Sigmoid colon (tissue), 4 donors: Measurements from ENCODE around the gene EBPL.

Experiments
- EP300 ChIP-seq, 4 donors: sonication (generic); formaldehyde crosslinking; IDR thresholded peaks; one replicate each; pipeline ENCODE4 v1.6.1; 2017; ENCODE audit warnings: antibody characterized with exemption in 4 of 4
- POLR2A ChIP-seq, 2 donors: fragments of 450-650 bp; IDR thresholded peaks; one replicate each; pipeline ENCODE4 v1.6.1; 2016; ENCODE audit warnings: antibody characterized with exemption in 2 of 2, mild to moderate bottlenecking in 2 of 2, moderate library complexity in 2 of 2
- POLR2AphosphoS5 ChIP-seq, 4 donors: sonication (generic); formaldehyde crosslinking; IDR thresholded peaks; one replicate each; pipeline ENCODE4 v1.6.1; 2017; ENCODE audit warnings: antibody characterized with exemption in 4 of 4
- TF ChIP-seq, protein P1 (sequence below), 4 experiments: fragments of 450-650 bp in 3 of 4; fragments of 200-600 bp in 1 of 4; IDR thresholded peaks; one replicate each; pipeline ENCODE4 v1.5.1; 2016 to 2019; ENCODE audit warnings: antibody characterized with exemption in 4 of 4, mild to moderate bottlenecking in 3 of 4, moderate library complexity in 2 of 4

DNA sequence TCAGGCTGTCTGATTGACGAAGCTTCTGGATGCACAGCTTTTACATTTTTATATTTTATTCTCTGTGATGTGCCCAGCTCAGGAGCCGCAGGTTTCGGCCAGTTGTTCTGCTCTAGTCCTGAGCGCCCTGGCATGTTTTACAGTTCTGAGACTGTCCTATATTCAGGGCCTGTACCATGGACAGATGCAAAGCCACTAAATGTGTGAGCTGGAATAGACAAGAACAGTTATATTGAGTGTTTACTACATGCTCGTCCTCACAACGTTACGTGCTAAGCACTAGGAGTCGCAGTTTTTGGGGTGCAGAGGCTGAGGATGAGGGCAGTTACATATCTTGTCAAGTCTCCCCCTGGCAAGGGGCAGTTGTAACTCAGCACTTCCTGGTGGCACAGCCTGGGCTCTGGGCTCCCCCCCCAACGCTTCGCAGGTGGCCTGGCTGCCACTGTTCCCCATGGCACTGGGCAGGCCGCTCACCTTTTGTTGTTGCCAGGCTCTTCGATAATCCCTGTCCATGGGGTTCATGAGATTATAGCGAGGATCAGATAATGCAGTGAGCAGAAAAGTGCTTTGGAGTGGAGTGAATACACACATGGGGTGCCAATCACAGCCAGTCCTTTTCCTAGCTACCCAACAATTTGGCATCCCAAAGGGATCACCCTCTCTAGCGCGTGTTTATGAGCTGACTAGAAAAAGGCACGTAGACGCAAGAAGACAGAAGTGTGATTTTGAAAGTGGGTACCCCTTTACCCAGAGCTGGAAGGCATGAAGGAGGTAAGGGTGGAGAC lies 39.5 kb downstream of the EBPL start:
- TF ChIP-seq, protein P1, sequence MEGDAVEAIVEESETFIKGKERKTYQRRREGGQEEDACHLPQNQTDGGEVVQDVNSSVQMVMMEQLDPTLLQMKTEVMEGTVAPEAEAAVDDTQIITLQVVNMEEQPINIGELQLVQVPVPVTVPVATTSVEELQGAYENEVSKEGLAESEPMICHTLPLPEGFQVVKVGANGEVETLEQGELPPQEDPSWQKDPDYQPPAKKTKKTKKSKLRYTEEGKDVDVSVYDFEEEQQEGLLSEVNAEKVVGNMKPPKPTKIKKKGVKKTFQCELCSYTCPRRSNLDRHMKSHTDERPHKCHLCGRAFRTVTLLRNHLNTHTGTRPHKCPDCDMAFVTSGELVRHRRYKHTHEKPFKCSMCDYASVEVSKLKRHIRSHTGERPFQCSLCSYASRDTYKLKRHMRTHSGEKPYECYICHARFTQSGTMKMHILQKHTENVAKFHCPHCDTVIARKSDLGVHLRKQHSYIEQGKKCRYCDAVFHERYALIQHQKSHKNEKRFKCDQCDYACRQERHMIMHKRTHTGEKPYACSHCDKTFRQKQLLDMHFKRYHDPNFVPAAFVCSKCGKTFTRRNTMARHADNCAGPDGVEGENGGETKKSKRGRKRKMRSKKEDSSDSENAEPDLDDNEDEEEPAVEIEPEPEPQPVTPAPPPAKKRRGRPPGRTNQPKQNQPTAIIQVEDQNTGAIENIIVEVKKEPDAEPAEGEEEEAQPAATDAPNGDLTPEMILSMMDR (IDR thresholded peaks at IDR 0.05), result no peak
- TF ChIP-seq POLR2A (IDR thresholded peaks at IDR 0.05), result no peak
- TF ChIP-seq EP300 (IDR thresholded peaks at IDR 0.05), result no peak
- TF ChIP-seq POLR2AphosphoS5 (IDR thresholded peaks at IDR 0.05), result no peak
